Neural progenitor cell (in vitro differentiated cells): ENCODE measurements around the gene ZNF469.

Experiments
- EZH2 ChIP-seq: fragments of 200-600 bp; sonication (generic); IDR thresholded peaks from 2 replicates; pipeline ENCODE4 v1.6.1; 2017; ENCODE audit warnings: antibody characterized with exemption, mild to moderate bottlenecking, moderate library complexity
- EZH2phosphoT487 ChIP-seq: fragments of 200-600 bp; sonication (generic); IDR thresholded peaks from 2 replicates; pipeline ENCODE4 v1.6.1; 2017; ENCODE audit warnings: antibody characterized with exemption
- TF ChIP-seq, protein P1 (sequence below): fragments of 200-600 bp; sonication (generic); IDR thresholded peaks from 2 replicates; pipeline ENCODE4 v1.5.1; 2017; ENCODE audit warnings: antibody characterized with exemption, mild to moderate bottlenecking

DNA sequence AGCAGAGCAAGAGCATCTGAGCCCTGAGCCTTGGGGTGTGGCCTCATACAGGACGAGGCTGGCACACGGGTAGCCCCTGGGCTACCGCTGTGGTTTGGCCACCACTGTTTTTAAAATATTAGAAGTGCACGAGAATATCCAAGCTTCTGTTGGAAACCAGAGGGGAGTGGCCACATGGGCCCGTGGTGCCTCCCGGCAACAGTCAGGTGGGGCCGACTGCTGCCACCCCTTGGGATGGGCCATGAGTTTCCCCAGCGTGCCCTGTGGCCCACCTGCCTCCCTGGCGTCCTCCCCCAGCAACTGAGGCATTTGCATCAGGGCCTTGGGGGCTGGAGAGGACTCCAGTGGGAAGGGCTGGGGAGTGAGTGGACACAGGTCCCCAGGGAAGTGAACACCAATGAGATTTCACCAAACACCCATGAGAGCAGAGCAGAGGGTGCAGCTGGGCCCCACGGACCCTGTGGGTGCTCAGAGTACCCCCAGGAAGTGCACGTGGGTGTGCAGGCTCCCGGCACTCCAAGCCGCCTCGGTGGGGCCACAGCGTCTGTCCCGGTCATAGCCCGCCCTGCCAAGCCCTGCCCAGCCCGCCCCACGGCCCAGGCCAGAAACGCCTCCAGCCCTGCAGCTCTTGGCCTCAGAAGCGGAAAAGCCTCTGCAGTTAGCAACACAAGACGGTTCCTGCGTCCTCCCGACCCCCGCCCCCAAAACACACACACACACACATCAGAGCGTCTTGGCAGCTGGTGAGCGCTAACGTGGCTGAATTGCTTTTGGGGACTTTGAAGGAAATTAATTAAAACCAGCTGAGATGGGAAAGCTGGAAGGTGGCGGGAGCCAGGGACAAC is 22.7 kb downstream of the ZNF469 start:
- TF ChIP-seq, protein P1, sequence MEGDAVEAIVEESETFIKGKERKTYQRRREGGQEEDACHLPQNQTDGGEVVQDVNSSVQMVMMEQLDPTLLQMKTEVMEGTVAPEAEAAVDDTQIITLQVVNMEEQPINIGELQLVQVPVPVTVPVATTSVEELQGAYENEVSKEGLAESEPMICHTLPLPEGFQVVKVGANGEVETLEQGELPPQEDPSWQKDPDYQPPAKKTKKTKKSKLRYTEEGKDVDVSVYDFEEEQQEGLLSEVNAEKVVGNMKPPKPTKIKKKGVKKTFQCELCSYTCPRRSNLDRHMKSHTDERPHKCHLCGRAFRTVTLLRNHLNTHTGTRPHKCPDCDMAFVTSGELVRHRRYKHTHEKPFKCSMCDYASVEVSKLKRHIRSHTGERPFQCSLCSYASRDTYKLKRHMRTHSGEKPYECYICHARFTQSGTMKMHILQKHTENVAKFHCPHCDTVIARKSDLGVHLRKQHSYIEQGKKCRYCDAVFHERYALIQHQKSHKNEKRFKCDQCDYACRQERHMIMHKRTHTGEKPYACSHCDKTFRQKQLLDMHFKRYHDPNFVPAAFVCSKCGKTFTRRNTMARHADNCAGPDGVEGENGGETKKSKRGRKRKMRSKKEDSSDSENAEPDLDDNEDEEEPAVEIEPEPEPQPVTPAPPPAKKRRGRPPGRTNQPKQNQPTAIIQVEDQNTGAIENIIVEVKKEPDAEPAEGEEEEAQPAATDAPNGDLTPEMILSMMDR, result no peak
- TF ChIP-seq EZH2phosphoT487 (no peak), EZH2 (no peak)
